HepG2 (cell line): ENCODE results near the gene CMIP. TPM values are rescaled to one million over a fixed set of nuclear protein-coding genes. Genes with fewer than 3 reads are reported as not detected.
A peak's percentile ranks its signal among the peaks of the same experiment; 100 is the strongest.

ENCODE experiments used
- CHD2 ChIP-seq: IDR thresholded peaks from 2 replicates; pipeline ENCODE4 v1.6.1; 2011; ENCODE audit warnings: low read depth, low read length, improper control_type of control experiment
- FOSL1 ChIP-seq: sonication (generic); formaldehyde crosslinking; IDR thresholded peaks from 2 replicates; pipeline ENCODE4 v1.9.0; 2021; ENCODE audit warnings: missing genetic modification reagents, borderline replicate concordance
- FOXO1 ChIP-seq: sonication (generic); formaldehyde crosslinking; IDR thresholded peaks from 2 replicates; pipeline ENCODE4 v1.4.0; 2020; ENCODE audit warnings: missing genetic modification reagents
- HDAC6 ChIP-seq: fragments of 200-600 bp; sonication (generic); IDR thresholded peaks from 2 replicates; pipeline ENCODE4 v1.7.0; 2017; ENCODE audit warnings: mild to moderate bottlenecking, antibody characterized with exemption, low read length, low read depth
- KDM4B ChIP-seq: sonication (generic); formaldehyde crosslinking; IDR thresholded peaks from 2 replicates; pipeline ENCODE4 v1.4.0; 2020; ENCODE audit warnings: missing genetic modification reagents
- NFKB2 ChIP-seq: sonication (generic); formaldehyde crosslinking; IDR thresholded peaks from 2 replicates; pipeline ENCODE4 v1.4.0; 2020; ENCODE audit warnings: missing genetic modification reagents, borderline replicate concordance
- PCBP1 ChIP-seq: fragments of 200-400 bp; formaldehyde crosslinking; IDR thresholded peaks from 2 replicates; pipeline ENCODE4 v1.6.1; 2017; ENCODE audit warnings: mild to moderate bottlenecking, low read depth, low read length, borderline replicate concordance
- PHF20 ChIP-seq: sonication (generic); formaldehyde crosslinking; IDR thresholded peaks from 2 replicates; pipeline ENCODE4 v1.5.0; 2020; ENCODE audit warnings: mild to moderate bottlenecking, missing genetic modification reagents
- REPIN1 ChIP-seq: sonication (generic); formaldehyde crosslinking; IDR thresholded peaks from 2 replicates; pipeline ENCODE4 v1.8.0; 2022; ENCODE audit warnings: missing genetic modification reagents, low read depth, mild to moderate bottlenecking, borderline replicate concordance
- SOX6 ChIP-seq, 2 experiments: fragments of 450-650 bp in 1 of 2; sonication (generic) in 1 of 2; formaldehyde crosslinking in 1 of 2; IDR thresholded peaks; 2 replicates each; pipeline versions ENCODE4 v1.4.0 to v1.6.1; 2017 to 2020; ENCODE audit warnings: antibody characterized with exemption in 1 of 2, mild to moderate bottlenecking in 1 of 2, missing genetic modification reagents in 1 of 2
- TOE1 ChIP-seq: sonication (generic); formaldehyde crosslinking; IDR thresholded peaks from 2 replicates; pipeline ENCODE4 v1.4.0; 2020; ENCODE audit warnings: mild to moderate bottlenecking, missing genetic modification reagents
- TRIM24 ChIP-seq: sonication (generic); formaldehyde crosslinking; IDR thresholded peaks from 2 replicates; pipeline ENCODE4 v1.8.0; 2022; ENCODE audit warnings: mild to moderate bottlenecking, missing genetic modification reagents
- ZFP36 ChIP-seq: fragments of 150-350 bp; IDR thresholded peaks from 2 replicates; pipeline ENCODE4 v1.6.1; 2018; ENCODE audit warnings: borderline replicate concordance, low read length, low read depth; ENCODE audit not compliant: partially characterized antibody
- ZFP36L1 ChIP-seq: sonication (generic); formaldehyde crosslinking; IDR thresholded peaks from 2 replicates; pipeline ENCODE4 v1.8.0; 2022; ENCODE audit warnings: mild to moderate bottlenecking, missing genetic modification reagents, moderate library complexity
- ZNF225 ChIP-seq: sonication (generic); formaldehyde crosslinking; IDR thresholded peaks from 2 replicates; pipeline ENCODE4 v1.4.0; 2020; ENCODE audit warnings: mild to moderate bottlenecking, missing genetic modification reagents
- ZNF263 ChIP-seq: sonication (generic); formaldehyde crosslinking; IDR thresholded peaks from 2 replicates; pipeline ENCODE4 v1.4.0; 2020; ENCODE audit warnings: missing genetic modification reagents
- ZNF367 ChIP-seq: sonication (generic); formaldehyde crosslinking; IDR thresholded peaks from 2 replicates; pipeline ENCODE4 v1.4.0; 2020; ENCODE audit warnings: missing genetic modification reagents, borderline replicate concordance
- ZNF605 ChIP-seq: sonication (generic); formaldehyde crosslinking; IDR thresholded peaks from 2 replicates; pipeline ENCODE4 v1.8.0; 2022; ENCODE audit warnings: mild to moderate bottlenecking, missing genetic modification reagents
- ZNF652 ChIP-seq: IDR thresholded peaks from 2 replicates; pipeline ENCODE4 v1.6.1; 2016; ENCODE audit warnings: low read depth, borderline replicate concordance
- polyA plus RNA-seq, 8 experiments: library from polyadenylated mRNA; depleted of rRNA in 3 of 8; stranded (reverse) in 7 of 8; unstranded in 1 of 8; fragments of >200 nt; fragmentation: Illumina TruSeq in 4 of 8; extraction: Trizol in 4 of 8; gene quantifications; 2 replicates each; pipeline versions ENCODE4 v1.2.1 to v1.2.3, GENCODE V29; 2011 to 2016; ENCODE audit warnings: low read depth in 4 of 8, missing spikeins in 1 of 8, mixed read lengths in 1 of 8; ENCODE audit not compliant: insufficient read depth in 1 of 8
- total RNA-seq, 5 experiments: library from RNA; depleted of rRNA; stranded (reverse); fragments of >200 nt; fragmentation: Illumina TruSeq; extraction: Trizol; gene quantifications; 2 replicates each; pipeline ENCODE4 v1.2.3, GENCODE V29; 2016; ENCODE audit warnings: low read depth in 1 of 5
- TF ChIP-seq, protein P1 (sequence below): sonication (generic); formaldehyde crosslinking; IDR thresholded peaks from 2 replicates; pipeline ENCODE4 v1.4.0; 2020; ENCODE audit warnings: missing genetic modification reagents
- TF ChIP-seq, protein P2 (sequence below): sonication (generic); formaldehyde crosslinking; IDR thresholded peaks from 2 replicates; pipeline ENCODE4 v1.5.1; 2020; ENCODE audit warnings: missing genetic modification reagents, mild to moderate bottlenecking, borderline replicate concordance
- TF ChIP-seq, protein P3 (sequence below): sonication (generic); formaldehyde crosslinking; IDR thresholded peaks from 2 replicates; pipeline ENCODE4 v1.4.0; 2020; ENCODE audit warnings: mild to moderate bottlenecking, missing genetic modification reagents
- TF ChIP-seq, protein P4 (sequence below): sonication (generic); formaldehyde crosslinking; IDR thresholded peaks from 2 replicates; pipeline ENCODE4 v1.8.1; 2023; ENCODE audit warnings: mild to moderate bottlenecking, inconsistent platforms, moderate library complexity, missing genetic modification reagents, borderline replicate concordance
- TF ChIP-seq, protein P5 (sequence below): sonication (generic); formaldehyde crosslinking; IDR thresholded peaks from 2 replicates; pipeline ENCODE4 v1.9.0; 2022; ENCODE audit warnings: low read depth, missing genetic modification reagents

CMIP gene
- total and polyA plus RNA-seq, 2 of the 13 experiments (the other 11 are each of a cell fraction or from before 2014, with no cell fraction given) = 10.9 to 18.1 TPM

DNA sequence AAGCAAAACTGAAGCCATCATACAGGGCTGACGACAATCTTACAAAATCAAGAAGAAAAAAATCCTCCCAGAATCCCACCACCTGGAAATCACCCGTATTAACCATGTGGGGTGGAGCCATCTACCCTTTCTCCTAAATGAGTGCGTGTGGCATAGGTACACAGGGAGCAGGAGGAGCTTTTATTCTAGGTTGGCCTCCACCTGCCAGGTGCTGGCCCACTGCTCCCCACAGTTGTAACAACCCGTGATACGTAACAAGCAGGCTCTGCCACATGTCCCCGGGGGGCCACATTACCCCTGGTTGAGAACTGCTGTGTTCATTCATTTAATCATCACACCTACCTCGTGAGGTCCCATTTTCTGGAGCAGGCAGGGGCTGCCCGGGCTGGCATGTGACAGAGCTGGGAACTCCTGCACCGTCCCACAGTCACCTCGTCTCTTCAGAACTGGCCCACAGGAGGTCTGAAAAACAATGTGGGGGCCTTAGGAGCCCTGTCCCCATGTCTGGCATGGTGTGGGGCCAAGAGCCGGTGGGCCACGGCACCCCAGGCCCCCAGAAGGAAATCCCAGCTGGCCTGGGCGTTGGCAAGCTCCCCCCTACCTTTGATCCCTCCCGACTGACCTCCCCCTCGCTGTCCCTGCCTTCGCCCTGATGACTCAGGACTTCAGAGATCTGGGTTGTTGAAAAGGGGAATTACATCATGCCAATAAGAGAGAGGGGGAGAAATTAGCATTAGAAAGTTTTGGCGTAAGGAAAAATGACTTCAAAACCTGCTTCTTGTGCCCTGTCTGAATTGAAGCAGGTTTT lies 12.9 kb downstream of the CMIP start (continued):
- TF ChIP-seq, protein P1, sequence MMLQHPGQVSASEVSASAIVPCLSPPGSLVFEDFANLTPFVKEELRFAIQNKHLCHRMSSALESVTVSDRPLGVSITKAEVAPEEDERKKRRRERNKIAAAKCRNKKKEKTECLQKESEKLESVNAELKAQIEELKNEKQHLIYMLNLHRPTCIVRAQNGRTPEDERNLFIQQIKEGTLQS (CRISPR knock-in tag) = peak; percentile 95
- TF ChIP-seq, protein P2, sequence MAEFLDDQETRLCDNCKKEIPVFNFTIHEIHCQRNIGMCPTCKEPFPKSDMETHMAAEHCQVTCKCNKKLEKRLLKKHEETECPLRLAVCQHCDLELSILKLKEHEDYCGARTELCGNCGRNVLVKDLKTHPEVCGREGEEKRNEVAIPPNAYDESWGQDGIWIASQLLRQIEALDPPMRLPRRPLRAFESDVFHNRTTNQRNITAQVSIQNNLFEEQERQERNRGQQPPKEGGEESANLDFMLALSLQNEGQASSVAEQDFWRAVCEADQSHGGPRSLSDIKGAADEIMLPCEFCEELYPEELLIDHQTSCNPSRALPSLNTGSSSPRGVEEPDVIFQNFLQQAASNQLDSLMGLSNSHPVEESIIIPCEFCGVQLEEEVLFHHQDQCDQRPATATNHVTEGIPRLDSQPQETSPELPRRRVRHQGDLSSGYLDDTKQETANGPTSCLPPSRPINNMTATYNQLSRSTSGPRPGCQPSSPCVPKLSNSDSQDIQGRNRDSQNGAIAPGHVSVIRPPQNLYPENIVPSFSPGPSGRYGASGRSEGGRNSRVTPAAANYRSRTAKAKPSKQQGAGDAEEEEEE (CRISPR knock-in tag) = no peak
- TF ChIP-seq ZNF263 (CRISPR knock-in tag) (no peak; the same call in 1 of the 2 replicates), ZFP36 (no peak), ZNF225 (CRISPR knock-in tag) (no peak), HDAC6 (no peak), FOXO1 (CRISPR knock-in tag) (peak; percentile 12; the same call in 1 of the 2 replicates), ZFP36L1 (CRISPR knock-in tag) (no peak), PHF20 (CRISPR knock-in tag) (peak; percentile 25; the same call in 1 of the 2 replicates), ZNF605 (CRISPR knock-in tag) (no peak), KDM4B (CRISPR knock-in tag) (peak; percentile 18; the same call in 1 of the 2 replicates), TRIM24 (CRISPR knock-in tag) (0 out of 2 replicates have a peak, but pooled peaks have one; percentile 12), TOE1 (CRISPR knock-in tag) (no peak), PCBP1 (0 out of 2 replicates have a peak, but pooled peaks have one; percentile 9), CHD2 (no peak), REPIN1 (CRISPR knock-in tag) (no peak; the same call in 1 of the 2 replicates), NFKB2 (CRISPR knock-in tag) (peak; percentile 15; the same call in 1 of the 2 replicates), SOX6 (IDR thresholded peaks at IDR 0.05) (no peak), SOX6 (CRISPR knock-in tag; IDR thresholded peaks at IDR 0.05) (peak; percentile 64), ZNF652 (CRISPR knock-in tag) (no peak), ZNF367 (CRISPR knock-in tag) (no peak), FOSL1 (CRISPR knock-in tag) (peak; percentile 50; the same call in 1 of the 2 replicates)
- TF ChIP-seq, protein P3, sequence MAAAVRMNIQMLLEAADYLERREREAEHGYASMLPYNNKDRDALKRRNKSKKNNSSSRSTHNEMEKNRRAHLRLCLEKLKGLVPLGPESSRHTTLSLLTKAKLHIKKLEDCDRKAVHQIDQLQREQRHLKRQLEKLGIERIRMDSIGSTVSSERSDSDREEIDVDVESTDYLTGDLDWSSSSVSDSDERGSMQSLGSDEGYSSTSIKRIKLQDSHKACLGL (CRISPR knock-in tag) = no peak
- TF ChIP-seq, protein P4, sequence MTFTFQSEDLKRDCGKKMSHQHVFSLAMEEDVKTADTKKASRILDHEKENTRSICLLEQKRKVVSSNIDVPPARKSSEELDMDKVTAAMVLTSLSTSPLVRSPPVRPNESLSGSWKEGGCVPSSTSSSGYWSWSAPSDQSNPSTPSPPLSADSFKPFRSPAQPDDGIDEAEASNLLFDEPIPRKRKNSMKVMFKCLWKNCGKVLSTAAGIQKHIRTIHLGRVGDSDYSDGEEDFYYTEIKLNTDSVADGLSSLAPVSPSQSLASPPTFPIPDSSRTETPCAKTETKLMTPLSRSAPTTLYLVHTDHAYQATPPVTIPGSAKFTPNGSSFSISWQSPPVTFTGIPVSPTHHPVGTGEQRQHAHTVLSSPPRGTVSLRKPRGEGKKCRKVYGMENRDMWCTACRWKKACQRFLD (CRISPR knock-in tag) = no peak
- TF ChIP-seq, protein P5, sequence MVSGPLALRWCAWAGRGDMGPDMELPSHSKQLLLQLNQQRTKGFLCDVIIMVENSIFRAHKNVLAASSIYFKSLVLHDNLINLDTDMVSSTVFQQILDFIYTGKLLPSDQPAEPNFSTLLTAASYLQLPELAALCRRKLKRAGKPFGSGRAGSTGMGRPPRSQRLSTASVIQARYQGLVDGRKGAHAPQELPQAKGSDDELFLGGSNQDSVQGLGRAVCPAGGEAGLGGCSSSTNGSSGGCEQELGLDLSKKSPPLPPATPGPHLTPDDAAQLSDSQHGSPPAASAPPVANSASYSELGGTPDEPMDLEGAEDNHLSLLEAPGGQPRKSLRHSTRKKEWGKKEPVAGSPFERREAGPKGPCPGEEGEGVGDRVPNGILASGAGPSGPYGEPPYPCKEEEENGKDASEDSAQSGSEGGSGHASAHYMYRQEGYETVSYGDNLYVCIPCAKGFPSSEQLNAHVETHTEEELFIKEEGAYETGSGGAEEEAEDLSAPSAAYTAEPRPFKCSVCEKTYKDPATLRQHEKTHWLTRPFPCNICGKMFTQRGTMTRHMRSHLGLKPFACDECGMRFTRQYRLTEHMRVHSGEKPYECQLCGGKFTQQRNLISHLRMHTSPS (CRISPR knock-in tag) = no peak
